HG02571 (cell line): ENCODE data around the gene IPCEF1.

Experiments
- ATAC-seq: cut with Tn5 transposase; IDR thresholded peaks from one replicate; pipeline ENCODE4 v1.9.1; 2021; ENCODE audit warnings: mild to moderate bottlenecking, moderate library complexity; ENCODE audit not compliant: unreplicated experiment

The IPCEF1 gene

DNA sequence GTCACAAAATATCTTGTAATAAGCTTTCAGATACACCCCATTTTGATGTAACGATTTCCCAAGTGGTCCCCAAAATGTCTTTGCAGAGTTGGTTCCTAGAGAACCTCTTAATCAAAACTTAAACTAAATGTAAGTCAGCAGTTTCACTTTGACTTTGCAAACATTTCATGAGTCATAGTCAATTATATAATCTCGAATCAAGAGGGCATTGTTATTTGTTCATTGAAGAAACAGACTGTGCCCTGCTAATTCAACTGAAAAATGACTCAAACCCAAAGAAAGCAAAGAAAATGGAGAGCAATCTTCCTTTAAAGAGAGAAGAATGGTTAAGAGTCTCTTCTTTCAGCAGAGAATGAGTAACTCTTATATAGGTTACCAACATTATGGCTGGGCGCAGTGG, 58.3 kb downstream of the IPCEF1 start:
- ATAC-seq: no peak

DNA sequence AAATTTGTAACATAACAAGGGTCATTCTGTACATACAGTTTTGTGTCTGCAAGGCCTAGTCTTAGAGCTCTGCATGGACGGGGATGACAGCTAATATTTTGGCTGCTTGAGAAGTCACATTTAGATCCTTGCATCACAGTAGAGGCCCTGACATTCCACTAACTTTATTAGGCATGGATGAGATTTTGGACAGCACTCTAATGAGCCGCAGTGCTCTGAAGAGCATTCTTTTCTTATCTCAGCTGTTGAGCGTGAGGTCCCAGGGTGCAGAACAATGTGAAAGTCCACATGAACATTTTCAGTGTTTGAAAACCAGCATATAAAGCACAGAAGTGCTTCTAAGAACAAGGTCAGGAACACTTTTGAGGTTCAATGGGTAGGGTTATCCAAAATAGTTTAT, 58.9 kb downstream of the IPCEF1 start:
- ATAC-seq: no peak

DNA sequence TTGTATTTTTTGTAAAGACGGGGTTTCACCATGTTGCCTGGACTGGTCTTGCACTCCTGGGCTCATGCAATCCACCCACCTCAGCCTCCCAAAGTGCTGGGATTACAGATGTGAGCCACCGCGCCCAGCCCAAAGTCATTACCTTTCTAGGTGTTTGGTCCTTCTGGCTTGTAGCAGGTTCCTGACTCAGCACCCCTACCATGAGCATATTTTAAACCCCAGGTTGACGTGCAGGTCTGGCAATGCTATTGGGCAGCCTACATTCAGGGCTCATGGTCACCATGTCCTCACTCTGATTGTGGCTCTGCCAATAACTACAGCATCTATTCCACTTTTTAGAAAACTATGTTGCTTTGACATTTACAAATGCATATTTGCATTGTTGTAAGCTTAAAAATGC, 59.4 kb downstream of the IPCEF1 start:
- ATAC-seq: no peak

DNA sequence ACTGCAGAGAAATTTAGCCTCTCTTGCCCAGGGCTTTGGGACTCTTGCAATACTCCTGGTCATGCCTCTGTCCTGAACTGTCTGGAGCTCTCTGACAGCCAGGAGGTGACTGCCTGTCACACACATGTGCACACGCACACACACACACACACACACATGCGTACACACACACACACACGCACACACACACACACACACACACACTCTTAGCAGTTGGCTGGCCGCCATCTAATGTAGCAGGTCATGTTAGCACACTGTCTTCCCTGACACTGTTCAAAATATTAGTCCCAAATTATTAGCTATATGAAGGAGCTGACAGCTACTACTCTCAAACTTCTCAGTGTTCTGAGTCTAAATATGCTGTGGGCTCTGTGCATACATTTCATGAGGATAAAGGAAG, 60.9 kb downstream of the IPCEF1 start:
- ATAC-seq: no peak

DNA sequence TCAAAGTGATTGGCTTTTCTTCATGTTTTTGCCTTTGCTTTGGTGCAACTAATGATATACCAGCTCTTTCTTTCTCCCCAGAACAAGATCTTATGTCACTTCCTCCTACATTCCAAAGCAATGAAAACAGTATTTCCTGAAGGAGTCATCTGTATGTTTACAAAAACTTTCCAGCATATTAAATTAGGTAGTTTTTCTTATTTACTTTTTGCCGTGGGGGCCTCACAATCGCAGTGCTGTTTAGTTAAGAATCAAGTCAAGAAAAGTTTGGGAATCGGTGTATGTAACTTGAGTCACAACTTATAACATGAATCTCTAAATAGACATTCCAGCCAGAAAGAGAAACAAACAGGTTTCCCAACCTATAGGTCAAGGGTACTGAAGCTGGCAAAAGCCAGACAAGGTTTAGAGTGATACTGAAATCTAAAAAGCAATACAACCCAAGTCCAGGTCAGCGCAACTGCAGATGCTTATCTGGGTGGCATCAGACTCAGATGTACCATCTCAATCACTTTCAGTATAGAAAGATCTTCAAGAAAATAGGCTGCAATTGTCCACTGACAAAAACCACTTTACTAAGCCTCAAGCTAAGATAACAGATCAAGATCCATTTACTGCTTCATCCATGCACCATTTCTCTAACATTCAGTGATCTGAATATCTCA, 63.6 kb downstream of the IPCEF1 start:
- ATAC-seq: no peak

DNA sequence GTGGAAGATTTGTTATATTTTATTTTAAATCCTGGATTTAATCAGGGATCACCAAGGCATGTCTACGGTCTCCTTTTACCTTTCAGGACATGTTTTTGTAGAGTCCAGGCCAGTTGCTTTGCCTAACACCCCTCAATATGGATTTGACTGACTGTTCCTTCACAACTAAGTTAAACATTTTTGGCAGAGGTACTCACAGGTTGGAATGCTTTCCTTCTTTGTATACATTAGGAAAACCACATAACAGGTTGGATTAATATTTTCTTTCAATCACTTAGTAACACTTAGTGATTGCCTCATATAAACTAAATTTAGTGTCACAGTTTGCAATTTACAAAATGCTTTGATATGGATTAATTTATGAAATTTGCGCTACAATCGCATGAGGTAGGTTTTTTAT, 64.5 kb downstream of the IPCEF1 start:
- ATAC-seq: no peak

DNA sequence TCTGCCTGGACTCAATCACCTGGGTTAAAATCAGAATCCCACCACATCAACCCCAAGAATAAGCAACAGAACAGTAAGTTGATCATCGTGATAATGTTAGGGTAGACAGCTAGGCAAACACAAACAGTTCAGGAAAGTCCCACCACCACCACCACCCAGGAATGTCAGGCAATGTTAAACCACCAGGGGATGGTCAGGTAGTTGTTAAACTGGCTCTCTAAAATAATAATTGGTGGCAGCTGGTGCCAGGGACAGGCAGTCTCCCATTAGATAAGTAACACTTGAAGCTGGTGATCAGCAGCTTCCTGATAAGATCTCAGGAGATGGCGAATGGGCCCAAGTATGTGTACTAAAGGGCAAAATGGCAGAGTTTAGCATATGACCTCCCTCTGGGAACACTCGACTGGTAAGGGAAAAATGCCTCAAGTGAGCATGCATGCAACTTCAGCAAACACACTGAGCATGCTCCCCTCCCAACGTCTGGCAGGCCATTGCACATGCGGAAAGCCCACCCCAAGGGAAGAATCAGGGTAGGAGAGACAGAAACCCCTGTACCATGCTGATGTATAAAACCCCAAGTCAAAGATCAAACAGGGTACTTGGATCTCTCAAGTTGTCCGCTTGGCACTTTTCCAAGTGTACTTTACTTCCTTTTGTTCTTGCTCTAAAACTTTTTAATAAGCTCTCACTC, 66.6 kb downstream of the IPCEF1 start:
- ATAC-seq: no peak

DNA sequence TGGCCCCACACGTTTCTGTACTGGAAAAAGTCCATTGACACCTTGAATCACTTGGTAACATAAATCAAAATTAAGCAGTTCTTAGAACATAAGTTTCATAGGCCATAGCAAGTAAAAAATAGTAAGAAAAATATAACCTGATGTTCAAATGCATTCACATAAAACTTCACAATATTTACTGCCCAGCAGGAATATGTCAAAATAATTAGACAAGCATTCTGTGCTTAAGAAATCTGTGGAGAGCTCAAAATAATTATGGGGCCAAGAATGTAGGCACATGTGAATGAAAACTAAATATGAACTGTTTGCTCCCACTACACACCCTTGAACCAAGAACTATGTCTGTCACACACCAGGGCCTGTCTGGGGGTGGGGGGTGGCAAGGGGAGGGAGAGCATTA, 70.8 kb downstream of the IPCEF1 start:
- ATAC-seq: no peak

DNA sequence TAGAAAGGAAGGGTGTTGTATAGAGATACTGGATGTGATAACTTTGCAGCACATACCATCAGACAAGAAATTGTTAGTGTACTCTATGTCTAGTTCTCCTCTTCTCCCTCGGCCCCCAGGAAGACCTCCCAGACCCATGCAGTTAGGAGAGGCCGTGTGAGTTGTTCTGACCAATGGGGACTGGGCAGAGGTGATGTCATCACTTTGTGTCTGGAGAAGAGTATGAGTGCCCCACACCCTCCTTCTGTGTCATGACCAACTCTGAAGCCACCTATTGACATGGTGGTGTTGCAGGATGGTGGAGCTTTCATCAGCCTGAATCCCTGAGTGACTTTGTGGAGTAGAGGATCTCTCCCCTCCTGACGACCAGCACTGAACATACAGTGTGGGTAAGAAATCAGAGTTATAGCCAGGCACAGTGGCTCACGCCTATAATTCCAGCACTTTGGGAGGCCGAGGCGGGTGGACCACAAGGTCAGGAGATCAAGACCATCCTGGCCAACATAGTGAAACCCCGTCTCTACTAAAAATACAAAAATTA, 72.2 kb downstream of the IPCEF1 start:
- ATAC-seq: no peak

DNA sequence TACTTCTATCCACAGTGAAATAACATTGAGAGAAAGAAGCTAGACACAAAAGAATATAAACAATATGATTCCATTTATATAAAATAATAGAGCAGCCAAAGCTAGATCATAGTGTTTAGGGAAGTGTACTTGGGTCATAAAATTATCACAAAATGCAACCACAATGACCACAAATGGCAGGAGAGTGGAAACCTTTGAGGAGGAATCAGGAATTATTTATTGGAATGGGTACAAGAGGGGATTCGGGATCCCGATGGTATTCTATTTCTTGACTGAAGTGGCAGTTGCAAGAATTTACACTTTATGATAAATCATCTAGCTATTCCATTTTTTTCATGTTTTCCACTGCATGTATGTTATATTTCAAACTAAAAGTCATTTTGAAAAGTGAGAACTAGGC, 76.1 kb downstream of the IPCEF1 start:
- ATAC-seq: no peak

DNA sequence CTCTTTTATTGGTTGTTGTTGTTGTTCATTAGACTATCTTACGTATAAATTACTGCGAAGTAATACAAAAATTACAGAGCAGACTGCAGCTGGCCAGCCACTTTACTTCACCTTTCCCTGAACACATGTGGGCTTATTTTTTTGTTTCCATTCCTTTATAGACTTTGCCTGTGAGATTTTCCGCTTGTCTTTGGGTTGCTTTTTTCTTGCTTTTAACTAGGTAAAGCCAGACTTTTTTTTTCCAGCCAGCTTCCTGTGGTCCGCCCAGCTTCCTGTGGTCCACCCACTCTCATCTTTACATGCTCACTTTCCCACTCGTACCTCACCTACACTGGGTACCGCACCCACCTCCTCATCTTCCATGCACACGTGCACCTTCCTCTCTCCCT, 79.0 kb downstream of the IPCEF1 start:
- no peak for ATAC-seq

DNA sequence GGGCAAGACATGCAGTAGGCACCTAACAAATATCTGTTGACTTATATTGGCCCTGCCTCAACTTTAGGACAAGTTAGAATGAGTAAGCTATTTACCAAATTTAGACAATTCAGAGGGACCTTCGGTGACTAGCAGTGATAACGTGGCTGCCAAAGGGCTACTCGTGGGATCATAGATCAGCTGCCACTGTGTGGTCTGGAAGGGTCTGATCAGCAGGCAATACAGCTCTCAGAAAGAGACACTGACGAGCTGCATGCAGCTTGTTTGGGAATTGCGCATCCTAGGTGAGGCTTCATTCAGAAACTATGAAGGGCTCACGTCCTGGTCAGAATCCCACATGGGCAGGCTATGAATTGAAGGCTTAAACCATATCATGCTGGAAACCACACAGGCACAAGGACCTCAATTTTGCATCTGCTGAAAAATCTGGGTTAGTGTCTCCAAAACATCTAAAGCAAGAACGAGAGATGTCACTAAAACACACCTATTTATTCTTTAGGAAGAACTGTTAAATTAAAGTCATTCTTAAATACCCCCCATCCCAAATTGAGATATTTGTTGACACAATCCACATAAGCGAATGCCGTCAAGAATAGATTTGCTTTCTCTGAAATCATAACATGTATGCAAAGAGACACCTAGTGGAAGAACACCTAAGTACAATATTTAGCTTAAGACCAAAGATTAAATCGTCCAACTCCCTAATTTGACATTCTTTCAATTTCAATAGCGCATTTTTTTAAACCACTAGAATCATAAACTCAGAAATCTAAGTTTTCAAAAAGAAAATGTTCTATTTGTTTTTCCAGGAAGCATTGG, 79.6 kb downstream of the IPCEF1 start:
- ATAC-seq: peak; percentile 55

DNA sequence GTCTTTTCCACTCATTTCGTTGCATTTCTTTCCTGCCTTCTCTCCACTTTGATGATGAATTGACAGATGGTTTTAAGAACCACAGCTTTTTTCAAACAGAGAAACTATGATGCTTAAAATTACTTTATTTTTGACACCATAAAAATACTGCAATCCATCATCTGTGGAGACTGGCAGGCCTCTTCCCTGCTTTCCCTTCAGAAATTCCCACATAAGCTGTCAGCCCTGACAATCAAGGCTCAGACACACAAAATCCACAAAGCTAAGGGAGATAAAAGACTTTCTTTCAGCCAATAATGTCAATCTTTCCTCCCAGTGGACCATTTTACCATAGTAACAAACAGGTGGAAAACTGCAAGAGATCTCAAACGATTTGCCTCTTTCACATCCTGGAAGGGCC, 82.4 kb downstream of the IPCEF1 start:
- ATAC-seq: no peak

DNA sequence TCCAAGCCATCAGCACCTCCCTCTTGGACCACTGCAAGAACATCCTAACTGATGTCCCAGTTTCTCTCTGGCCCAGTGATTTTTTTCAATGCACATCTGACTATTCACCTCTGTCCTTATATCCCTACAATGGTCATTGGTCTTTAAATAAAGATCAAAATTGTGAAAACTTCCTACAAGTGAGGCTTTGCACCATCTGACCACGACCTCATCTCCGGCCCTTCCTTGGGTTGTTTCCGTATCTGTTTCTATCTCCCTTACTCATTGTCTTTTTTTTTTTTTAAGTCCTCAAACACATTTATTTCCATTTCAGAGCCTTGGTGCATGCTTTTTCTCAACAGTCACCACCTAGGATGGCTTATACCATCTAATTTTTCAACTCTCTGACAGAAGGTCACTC, 88.1 kb downstream of the IPCEF1 start:
- no peak for ATAC-seq

DNA sequence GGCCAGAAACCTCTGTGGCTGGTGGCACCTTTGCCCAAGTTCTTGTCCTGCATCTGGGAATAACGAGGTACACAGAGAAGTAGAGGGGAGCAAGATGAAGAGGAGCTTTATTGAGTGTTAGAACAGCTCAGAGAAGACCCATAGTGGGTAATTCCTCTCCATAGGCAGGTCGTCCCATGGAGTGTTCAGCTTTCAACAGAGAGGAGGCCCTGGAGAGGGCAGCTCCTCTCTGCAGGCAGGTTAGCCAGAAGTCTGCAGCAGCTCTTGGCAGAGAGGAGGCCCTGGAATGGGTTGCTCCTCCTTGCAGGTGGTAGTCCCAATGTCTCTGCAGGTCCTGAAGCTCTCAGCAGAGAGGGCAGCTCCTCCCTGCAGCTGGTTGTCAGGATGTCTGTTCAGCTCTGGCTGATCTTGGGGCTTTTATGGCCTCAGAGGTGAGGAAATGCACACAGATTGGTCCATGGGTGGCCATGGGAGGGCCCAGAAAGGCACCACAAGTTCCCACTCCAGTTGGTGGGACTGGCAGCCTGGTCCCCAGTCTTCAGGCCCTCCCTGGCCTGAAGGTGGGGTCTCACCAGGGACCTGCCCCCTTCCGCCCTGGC, 89.0 kb downstream of the IPCEF1 start:
- ATAC-seq: peak; percentile 41

DNA sequence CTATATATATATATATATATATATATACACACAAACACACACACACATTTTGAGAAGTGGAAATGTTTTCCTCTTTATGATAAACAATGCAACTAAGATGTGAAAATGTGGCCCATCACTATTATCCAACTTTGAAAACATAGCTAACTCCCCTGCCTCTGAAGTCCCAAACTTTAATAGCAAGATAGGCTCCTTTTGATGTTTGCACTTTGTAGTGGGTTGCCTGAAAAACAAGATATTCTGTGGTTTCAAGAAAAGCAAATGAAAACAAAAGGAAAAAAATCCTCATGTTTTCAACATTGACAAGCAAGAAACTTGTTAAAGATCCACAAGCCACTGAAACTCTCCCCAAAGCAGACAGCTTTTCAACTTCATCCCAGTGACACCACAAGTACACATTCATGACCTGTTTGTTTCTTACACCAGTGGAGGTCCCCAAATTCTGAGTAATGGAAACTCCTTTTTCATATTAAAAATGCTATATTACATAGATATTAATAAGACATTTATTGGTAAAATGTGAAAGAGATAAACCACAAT, 90.0 kb downstream of the IPCEF1 start:
- no peak for ATAC-seq

DNA sequence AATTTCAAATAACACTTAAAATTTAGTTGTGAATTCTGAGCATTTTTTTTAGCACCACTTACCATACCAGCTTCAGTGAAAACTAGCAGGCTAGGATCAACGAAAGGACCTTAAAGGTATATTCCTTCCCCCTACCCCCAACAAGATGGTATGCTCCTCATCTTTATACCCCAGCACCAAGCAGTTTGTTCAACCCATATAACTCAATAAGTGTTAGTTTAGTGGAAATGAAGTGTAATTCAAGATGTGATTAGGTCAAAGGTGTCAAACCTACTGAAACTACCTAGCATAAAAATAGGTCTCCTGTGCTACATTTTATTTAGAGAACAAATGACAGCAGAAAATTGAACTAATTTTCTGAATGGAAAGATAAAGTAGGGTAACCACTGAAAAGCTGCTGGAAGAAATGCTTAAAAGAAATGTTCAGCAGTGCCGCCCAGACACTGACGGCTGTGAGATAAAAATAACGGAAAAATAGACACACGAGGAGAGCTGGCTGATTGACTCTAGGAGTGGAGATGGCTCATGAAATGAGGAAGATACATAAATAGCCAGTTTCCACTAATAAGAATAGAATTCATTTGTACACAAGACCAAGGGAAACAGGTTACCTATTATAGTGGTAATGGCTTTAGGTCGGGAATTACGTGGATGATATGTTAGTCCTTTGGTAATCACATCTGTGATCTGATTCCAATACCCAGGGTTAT, 94.8 kb downstream of the IPCEF1 start:
- no peak for ATAC-seq

DNA sequence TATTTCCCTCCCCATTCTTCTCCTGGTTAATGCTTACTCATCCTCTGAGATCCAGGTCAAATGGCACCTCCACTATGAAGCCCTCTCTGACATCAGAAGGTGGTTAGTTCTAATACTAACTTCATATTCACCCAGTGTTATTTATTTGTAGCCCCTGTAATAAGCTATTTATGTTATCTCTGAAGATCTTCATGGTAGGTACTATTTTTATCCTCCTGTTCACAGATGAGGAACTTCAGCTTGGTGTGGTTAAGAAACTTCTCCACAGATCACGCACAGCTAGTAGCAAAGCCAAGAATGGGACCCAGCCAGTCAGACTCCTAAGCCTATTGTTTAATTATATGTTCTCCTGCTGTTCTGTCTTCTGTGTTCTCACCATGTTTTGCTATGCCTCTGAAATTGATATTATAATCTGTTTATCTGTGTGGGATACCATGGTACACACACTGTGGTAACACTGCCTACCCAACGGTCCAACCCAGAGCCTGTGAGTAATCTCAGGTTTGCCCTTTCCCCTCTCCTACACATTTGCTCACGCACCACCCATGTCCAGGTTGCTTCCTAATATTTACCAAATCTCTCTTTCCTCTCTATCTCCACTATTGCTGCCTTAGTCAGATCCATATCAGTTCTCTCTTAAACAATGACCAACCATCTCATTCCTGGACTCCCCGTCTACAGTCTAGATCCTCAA, 98.4 kb downstream of the IPCEF1 start:
- peak; percentile 71 for ATAC-seq

DNA sequence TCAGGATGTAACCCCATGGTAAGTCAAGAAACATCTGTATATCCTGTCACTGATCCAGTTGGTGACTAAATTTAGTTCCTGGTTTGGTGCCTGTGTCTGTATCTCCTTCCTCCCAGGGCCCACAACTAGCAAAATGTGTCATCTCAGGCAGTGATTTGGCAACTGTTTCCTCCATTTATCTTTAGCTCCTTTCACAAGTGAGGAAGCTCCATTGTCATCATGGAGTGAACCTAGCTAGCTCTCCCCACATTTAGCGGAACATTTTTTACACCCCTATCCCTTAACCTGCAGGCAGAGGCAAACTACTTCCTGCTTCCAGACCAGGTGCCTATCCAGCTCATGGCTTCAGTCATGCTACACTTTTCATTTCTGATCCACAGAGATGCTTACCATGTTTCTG, 99.5 kb downstream of the IPCEF1 start:
- ATAC-seq: no peak

DNA sequence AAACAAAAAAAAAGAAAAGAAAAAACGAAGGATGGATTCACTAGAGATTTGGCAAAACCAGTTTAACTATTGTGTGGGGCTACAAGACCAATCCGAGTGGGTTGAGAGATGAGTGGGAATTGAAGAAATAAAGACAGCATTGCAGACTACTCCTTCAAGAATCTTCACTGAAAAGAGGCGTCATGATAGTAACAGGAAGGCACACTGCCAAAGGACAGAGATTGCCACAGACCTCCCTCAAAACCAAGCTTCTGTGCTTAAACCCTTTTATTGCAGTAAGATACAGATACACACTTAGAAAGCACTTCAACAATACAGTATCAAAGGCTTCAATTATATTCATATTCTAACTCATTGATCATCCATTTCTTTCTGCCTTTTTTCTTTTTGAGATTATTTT, 103.9 kb downstream of the IPCEF1 start:
- ATAC-seq: no peak
